Esophagus muscularis mucosa (tissue), 4 donors: ENCODE results near the gene CALR. TPM values are rescaled to one million over a fixed set of nuclear protein-coding genes. Genes with fewer than 3 reads are reported as not detected.
"Not testable (repeated sequence)": the region's sequence is repeated elsewhere in the genome, so short reads cannot be mapped to it uniquely, and the experiment has no call there.

ENCODE experiments used
- DNase-seq: peaks from one replicate; pipeline ENCODE4 v3.0.0-alpha.2; 2017; ENCODE audit errors: extremely low spot score
- H3K27ac ChIP-seq, 4 donors: fragments of 200-600 bp; sonication (generic); replicated peaks in 1 of 4; 1 replicate in 3 of 4; 2 replicates in 1 of 4; pipeline ENCODE4 v1.5.1; 2016 to 2019; ENCODE audit warnings: mild to moderate bottlenecking in 1 of 4
- H3K27me3 ChIP-seq, 4 donors: fragments of 200-600 bp; sonication (generic); one replicate each; pipeline versions ENCODE4 v1.5.1 to v1.6.0; 2016 to 2019
- H3K36me3 ChIP-seq, 4 donors: fragments of 200-600 bp; sonication (generic); one replicate each; pipeline ENCODE4 v1.5.1; 2016 to 2019
- H3K4me1 ChIP-seq, 4 donors: fragments of 200-600 bp; sonication (generic); one replicate each; pipeline ENCODE4 v1.5.1; 2016 to 2019
- H3K4me3 ChIP-seq, 4 donors: fragments of 200-600 bp; sonication (generic); 1 replicate in 2 of 4; 2 replicates in 2 of 4; pipeline ENCODE4 v1.5.1; 2016 to 2019; ENCODE audit warnings: mild to moderate bottlenecking in 4 of 4, moderate library complexity in 1 of 4
- H3K9me3 ChIP-seq, 4 donors: fragments of 200-600 bp; sonication (generic); 1 replicate in 3 of 4; 2 replicates in 1 of 4; pipeline ENCODE4 v1.5.1; 2016 to 2019
- CTCF ChIP-seq, 3 experiments: fragments of 200-600 bp in 2 of 3; fragments of 450-650 bp in 1 of 3; sonication (generic) in 2 of 3; IDR thresholded peaks; one replicate each; pipeline ENCODE4 v1.5.1; 2017 to 2019; ENCODE audit warnings: antibody characterized with exemption in 3 of 3, mild to moderate bottlenecking in 2 of 3, moderate library complexity in 1 of 3
- EP300 ChIP-seq: sonication (generic); formaldehyde crosslinking; IDR thresholded peaks from one replicate; pipeline ENCODE4 v1.6.1; 2017; ENCODE audit warnings: antibody characterized with exemption
- POLR2A ChIP-seq: fragments of 450-650 bp; IDR thresholded peaks from one replicate; pipeline ENCODE4 v1.6.1; 2017; ENCODE audit warnings: antibody characterized with exemption, moderate library complexity, mild to moderate bottlenecking, low read depth
- POLR2AphosphoS5 ChIP-seq, 2 donors: sonication (generic); formaldehyde crosslinking; IDR thresholded peaks; one replicate each; pipeline ENCODE4 v1.6.1; 2017; ENCODE audit warnings: antibody characterized with exemption in 2 of 2
- WGBS: methylation state at CpG from one replicate; pipeline ENCODE4 v1.1.5; 2018; 5-methylcytosine and 5-hydroxymethylcytosine counted together
- intact Hi-C: fragments of 100-400 bp; cut with DNase I; formaldehyde crosslinking; loops from one replicate; pipeline ENCODE4 v1.15.1; 2023
- total RNA-seq, 4 donors: library from RNA; depleted of rRNA; stranded (reverse); fragments of >200 nt; gene quantifications; one replicate each; pipeline versions ENCODE4 v1.1.0 to v1.2.1, GENCODE V29; 2016

Gene CALR
- total RNA-seq, 4 donors from 2014 or later = 200 to 300 (median 270) TPM

- no peaks in the 10 kb centered on the region for H3K36me3 ChIP-seq
- no peak for TF ChIP-seq POLR2A
- no peak for TF ChIP-seq CTCF (IDR thresholded peaks at IDR 0.05)
- no peak for TF ChIP-seq POLR2AphosphoS5 (IDR thresholded peaks at IDR 0.05)
- no peak for TF ChIP-seq EP300
- H3K27ac ChIP-seq = no peak overlapping the region
- H3K4me3 ChIP-seq = no peak overlapping the region
- no peaks in the 10 kb centered on the region for H3K9me3 ChIP-seq
- WGBS = 85% methylated on average over 6 of the region's 16 CpGs
- no peaks in the 10 kb centered on the region for H3K27me3 ChIP-seq
- intact Hi-C loops = no loop called here
- no peak for DNase-seq
- peaks cover 0 to 14% (median 10%) of the 10 kb centered on the region in 4 donors for H3K4me1 ChIP-seq
Observed at GRCh38 chr19:12973236-12973635, 34.8 kb downstream of the CALR start.

GRCh38 chr19:12974301-12975220, 36.2 kb downstream of the CALR start:
- Histone ChIP-seq H3K27ac (no peak overlapping the region), H3K36me3 (no peaks in the 10 kb centered on the region), H3K4me3 (no peak overlapping the region), H3K4me1 (peaks cover 0 to 9% (median 5%) of the 10 kb centered on the region in 4 donors), H3K27me3 (no peaks in the 10 kb centered on the region), H3K9me3 (no peaks in the 10 kb centered on the region)
- 47% methylated on average over 7 of the region's 19 CpGs for WGBS
- TF ChIP-seq EP300 = no peak
- TF ChIP-seq POLR2A = no peak
- TF ChIP-seq POLR2AphosphoS5 (IDR thresholded peaks at IDR 0.05) = no peak
- TF ChIP-seq CTCF (IDR thresholded peaks at IDR 0.05) = no peak
- intact Hi-C loops = loop anchor here (5.0 kb wide), 1 partner anchor 288 kb away; no protein-coding TSS in a partner anchor
- no peak for DNase-seq

- WGBS = 40% methylated on average over 1 of the region's 17 CpGs
- no peak for DNase-seq
Observed at GRCh38 chr19:12975221-12975741, 36.9 kb downstream of the CALR start.

GRCh38 chr19:12976109-12976508, 37.7 kb downstream of the CALR start:
- H3K9me3 ChIP-seq, H3K27ac ChIP-seq, H3K4me3 ChIP-seq, H3K4me1 ChIP-seq, H3K27me3 ChIP-seq, DNase-seq, H3K36me3 ChIP-seq: not testable (repeated sequence)
- WGBS = 90% methylated on average over 7 of the region's 7 CpGs
- intact Hi-C loops = loop anchor here (5.0 kb wide), 1 partner anchor 286 kb away; no protein-coding TSS in a partner anchor

More at GRCh38 chr19:12975221-12975741, 36.9 kb downstream of the CALR start:
- H3K36me3 ChIP-seq = no peaks in the 10 kb centered on the region
- H3K4me1 ChIP-seq = peaks cover 0 to 4% (median 0%) of the 10 kb centered on the region in 4 donors
- no peak overlapping the region for H3K4me3 ChIP-seq
- intact Hi-C loops = loop anchor here (5.0 kb wide), 1 partner anchor 287 kb away; no protein-coding TSS in a partner anchor
- no peak overlapping the region for H3K27ac ChIP-seq
- no peaks in the 10 kb centered on the region for H3K9me3 ChIP-seq
- TF ChIP-seq CTCF (IDR thresholded peaks at IDR 0.05) = no peak
- H3K27me3 ChIP-seq = no peaks in the 10 kb centered on the region

GRCh38 chr19:12979974-12980373, 41.6 kb downstream of the CALR start:
- WGBS = 95% methylated on average over 3 of the region's 3 CpGs
- intact Hi-C loops = loop anchor here (5.0 kb wide), 2 partner anchors 52 to 282 kb away; no protein-coding TSS in a partner anchor

More at GRCh38 chr19:12979974-12980373, 41.6 kb downstream of the CALR start:
- no peak overlapping the region for H3K4me3 ChIP-seq
- peaks cover 12 to 22% (median 18%) of the 10 kb centered on the region in 4 donors for H3K4me1 ChIP-seq
- TF ChIP-seq POLR2AphosphoS5 (IDR thresholded peaks at IDR 0.05) (no peak), CTCF (IDR thresholded peaks at IDR 0.05) (no peak), EP300 (no peak), POLR2A (no peak)
- no peak for DNase-seq
- H3K27ac ChIP-seq = no peak overlapping the region
- H3K27me3 ChIP-seq = no peaks in the 10 kb centered on the region
- no peaks in the 10 kb centered on the region for H3K9me3 ChIP-seq
- no peaks in the 10 kb centered on the region for H3K36me3 ChIP-seq
